NB4 (cell line): ENCODE measurements around the gene PNRC1.
"Not testable (repeated sequence)": the region's sequence is repeated elsewhere in the genome, so short reads cannot be mapped to it uniquely, and the experiment has no call there.

Experiments used
- CTCF ChIP-seq: IDR thresholded peaks from one replicate; pipeline ENCODE4 v1.5.1; 2012; ENCODE audit warnings: low read depth, low read length
- MAX ChIP-seq: IDR thresholded peaks from 2 replicates; pipeline ENCODE4 v1.6.1; 2011; ENCODE audit warnings: low read depth, low read length
- MYC ChIP-seq: IDR thresholded peaks from 2 replicates; pipeline ENCODE4 v1.6.1; 2011; ENCODE audit warnings: low read depth, low read length
- POLR2A ChIP-seq: IDR thresholded peaks from 2 replicates; pipeline ENCODE4 v1.6.1; 2011; ENCODE audit warnings: mild to moderate bottlenecking; ENCODE audit not compliant: insufficient read length; ENCODE audit errors: extremely low read depth

- not testable (repeated sequence) for TF ChIP-seq CTCF, MYC, POLR2A, MAX
These were observed 14.4 kb upstream of the PNRC1 start for GRCh38 chr6:89066121-89066520.
